OCI-LY3 (cell line): ENCODE data around the gene BAZ2B.

Experiments used
- EZH2phosphoT487 ChIP-seq: fragments of 200-600 bp; shearing (Covaris generic); IDR thresholded peaks from 2 replicates; pipeline ENCODE4 v1.6.1; 2018; ENCODE audit warnings: antibody characterized with exemption, mixed run types, low read depth
- TF ChIP-seq, protein P1 (sequence below): fragments of 200-600, 300-600 bp; sonication (generic); IDR thresholded peaks from 2 replicates; pipeline ENCODE4 v1.5.1; 2014; ENCODE audit warnings: antibody characterized with exemption, low read length, low read depth

DNA sequence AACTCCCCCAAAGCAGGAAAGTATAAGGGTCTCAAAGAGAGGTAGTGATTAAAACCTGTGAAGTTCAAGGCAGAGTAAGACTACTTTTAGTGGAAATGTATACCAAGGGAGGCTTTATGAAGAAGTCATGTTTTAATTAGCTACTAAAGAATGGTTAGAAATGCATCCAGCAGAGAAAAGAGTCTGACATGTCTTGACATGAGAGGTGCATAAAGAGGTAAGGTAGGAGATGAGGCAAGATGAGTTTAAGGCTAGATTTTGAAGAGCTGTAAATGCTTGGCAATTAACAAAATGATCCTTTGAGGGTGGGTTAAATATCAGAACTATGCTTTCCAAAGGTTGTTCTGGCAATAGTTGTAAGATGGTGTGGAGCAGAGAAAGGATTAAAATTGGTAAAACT lies 241.1 kb downstream of the BAZ2B start:
- TF ChIP-seq, protein P1, sequence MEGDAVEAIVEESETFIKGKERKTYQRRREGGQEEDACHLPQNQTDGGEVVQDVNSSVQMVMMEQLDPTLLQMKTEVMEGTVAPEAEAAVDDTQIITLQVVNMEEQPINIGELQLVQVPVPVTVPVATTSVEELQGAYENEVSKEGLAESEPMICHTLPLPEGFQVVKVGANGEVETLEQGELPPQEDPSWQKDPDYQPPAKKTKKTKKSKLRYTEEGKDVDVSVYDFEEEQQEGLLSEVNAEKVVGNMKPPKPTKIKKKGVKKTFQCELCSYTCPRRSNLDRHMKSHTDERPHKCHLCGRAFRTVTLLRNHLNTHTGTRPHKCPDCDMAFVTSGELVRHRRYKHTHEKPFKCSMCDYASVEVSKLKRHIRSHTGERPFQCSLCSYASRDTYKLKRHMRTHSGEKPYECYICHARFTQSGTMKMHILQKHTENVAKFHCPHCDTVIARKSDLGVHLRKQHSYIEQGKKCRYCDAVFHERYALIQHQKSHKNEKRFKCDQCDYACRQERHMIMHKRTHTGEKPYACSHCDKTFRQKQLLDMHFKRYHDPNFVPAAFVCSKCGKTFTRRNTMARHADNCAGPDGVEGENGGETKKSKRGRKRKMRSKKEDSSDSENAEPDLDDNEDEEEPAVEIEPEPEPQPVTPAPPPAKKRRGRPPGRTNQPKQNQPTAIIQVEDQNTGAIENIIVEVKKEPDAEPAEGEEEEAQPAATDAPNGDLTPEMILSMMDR, result no peak
- TF ChIP-seq EZH2phosphoT487, result no peak
